GM21786 (cell line): Measurements from ENCODE around the gene CRYBG1.
"Not testable (repeated sequence)": the region's sequence is repeated elsewhere in the genome, so short reads cannot be mapped to it uniquely, and the experiment has no call there.

Experiments used
- ATAC-seq: cut with Tn5 transposase; IDR thresholded peaks from one replicate; pipeline ENCODE4 v1.9.1; 2021; ENCODE audit not compliant: unreplicated experiment

CRYBG1 gene

DNA sequence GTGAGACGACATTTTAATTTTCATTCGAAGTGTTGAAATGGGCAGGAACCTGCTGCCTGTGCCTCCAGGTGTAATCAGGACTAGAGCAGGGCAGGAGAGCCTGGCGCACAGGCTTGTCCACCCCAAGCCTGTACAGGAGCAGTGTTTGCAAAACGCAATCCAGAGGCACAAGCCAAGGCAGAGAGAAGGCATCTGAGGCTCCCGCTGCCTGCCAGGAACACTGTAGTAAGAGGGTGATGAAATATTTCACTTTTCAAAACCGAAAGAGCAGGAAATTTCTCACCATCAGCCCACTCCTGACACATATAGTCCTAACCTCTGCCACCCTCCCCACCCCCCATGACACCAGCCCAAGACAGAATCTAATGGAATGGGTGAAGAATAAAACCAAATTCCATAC, 136.3 kb downstream of the CRYBG1 start:
- ATAC-seq = no peak

DNA sequence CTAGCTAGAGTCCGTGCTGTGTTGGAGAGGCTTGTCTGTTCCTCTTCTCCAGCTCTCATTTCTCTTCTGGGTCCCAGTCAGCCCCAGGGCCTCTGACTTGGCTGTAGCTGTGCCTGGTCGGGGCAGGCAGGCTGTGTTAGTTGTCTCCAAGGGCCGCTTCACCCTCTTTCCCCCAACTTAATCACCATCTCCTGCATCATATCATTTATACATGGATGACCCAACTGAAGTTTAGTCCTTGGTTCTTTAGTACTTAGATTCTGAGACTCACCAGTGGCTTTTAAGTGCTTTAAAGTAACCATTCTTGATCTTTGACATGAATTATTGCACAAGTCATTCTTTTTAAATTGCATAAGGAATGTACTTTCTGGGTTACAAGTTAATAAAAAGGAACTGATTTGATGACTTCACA, 141.4 kb downstream of the CRYBG1 start:
- ATAC-seq = no peak

DNA sequence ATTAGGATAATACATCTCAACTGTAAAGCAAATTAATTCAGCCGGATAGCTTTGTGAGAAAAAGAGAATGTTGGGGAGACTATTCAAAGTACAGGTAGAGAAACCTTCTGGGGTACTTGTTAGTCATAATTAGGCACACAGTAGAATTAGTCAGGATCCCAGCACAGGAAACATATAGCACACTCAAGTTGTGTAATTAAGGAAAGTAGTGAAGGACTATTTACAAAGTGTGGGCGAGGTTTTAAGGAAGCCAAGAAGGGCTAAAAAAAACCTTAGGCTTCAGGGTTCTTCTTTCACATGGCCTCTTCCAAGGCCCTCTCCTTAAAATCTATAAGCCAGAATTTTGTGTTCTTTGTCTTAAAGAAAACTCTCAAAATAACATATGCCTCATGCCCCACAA, 142.0 kb downstream of the CRYBG1 start:
- no peak for ATAC-seq

DNA sequence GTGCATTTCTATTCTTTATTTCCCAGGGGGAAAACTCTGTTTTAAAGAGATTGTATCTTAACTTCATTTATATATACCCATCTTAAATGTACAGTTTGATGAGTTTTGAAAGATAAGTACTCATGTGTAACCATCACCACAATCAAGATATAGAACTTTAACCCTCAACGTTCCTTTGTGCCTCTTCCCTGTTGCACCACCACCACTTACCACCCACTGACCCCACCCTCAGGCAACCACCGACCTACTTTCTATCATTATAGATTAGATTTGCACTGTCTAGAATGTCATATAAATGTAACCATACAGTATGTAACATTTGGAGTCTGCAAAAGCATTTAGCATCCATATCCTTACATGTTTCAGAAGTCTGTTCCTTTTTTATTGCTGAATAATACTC, 147.8 kb downstream of the CRYBG1 start:
- ATAC-seq = no peak

DNA sequence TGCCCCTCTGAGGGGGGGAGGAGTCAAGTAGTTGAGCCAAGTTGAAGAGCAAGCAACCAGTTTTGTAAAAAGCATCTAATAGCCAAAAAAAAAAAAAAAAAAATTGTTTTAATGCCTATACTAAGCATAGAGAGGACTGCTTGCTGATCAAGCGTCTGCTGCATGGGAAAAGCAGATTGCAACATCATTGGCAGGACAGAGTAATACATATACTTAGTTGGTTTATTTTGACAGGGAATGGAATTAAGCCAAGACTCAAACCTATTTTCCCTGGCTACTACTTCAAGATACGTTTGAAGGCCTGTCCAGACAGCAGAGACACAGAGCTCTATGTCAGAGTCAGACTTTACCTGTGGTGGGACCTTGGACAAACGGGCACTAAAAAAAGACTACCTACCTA, 148.3 kb downstream of the CRYBG1 start:
- ATAC-seq = no peak

DNA sequence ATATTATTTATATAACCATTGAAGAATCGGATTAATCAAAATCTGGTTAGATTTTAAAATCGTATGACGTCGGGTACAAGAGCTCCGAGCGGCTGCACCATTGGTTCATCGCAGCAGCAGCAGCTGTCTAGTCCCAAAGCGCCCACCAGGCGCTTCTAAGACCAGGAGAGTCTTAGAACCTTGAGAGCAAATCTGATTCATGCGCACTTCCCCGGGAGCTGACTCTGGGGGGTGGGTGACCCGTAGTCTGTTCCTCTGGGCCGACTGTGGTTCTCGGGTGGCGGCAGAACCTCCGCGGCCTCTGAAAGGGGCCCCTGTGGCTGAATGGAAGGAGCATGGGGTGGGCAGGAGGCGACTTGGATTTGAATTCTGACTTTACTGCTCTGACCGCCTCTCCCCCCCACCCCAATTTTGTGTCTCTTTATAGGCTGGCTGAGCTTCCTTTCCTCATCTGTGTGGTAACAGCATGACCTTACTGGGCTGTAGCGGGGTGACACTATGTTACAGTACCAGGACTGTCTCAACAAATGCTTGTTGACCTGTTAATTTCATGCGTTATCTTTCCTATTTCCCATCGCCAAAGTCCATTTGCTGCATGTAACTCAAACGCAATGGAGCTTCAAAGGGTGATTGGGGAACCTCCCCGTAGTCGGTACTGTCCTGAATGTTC, 149.0 kb downstream of the CRYBG1 start:
- no peak for ATAC-seq

DNA sequence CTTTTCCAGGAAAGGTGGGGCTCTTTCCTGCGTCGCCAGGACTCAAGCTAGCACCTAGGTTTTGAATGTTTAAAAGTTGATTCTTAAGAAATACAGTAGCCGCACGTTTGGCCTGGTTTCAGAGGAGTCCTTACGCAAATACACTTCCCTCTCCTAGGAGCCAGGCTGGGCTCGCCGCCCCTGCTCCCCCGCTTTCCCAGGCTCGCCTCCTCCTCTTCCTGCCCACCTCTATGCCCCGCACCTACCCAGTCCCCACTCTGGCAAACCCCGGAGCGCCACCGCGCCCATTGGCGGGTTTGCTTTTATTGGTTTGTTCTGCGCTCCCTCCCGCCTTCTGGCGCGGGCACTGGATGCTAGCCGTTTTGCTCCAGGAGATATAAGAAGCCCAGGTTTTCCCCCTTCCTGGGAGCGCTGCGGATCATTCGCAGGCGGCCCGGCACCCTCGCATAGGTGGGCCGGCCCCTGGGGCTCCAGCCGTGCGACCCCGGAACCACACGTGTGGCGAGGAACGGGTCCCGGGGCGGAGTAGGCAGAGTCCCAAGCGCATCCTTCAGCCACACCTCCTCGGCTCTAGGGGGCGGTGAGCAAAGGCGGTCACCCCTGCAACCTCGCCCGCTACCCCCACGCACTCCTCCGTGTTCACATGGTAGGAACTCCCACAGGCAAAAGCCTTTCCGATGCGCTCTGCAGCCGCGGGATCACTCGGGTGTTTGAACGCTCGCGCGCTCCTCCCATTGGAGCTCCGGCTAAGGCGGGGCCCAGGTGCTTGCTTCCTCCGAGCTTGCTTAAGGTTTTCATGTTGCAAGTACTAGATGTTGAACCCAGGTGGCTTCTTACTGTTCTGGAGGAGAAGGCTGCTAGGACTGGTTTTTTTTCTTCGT, 149.8 kb downstream of the CRYBG1 start:
- ATAC-seq = peak; percentile 30

DNA sequence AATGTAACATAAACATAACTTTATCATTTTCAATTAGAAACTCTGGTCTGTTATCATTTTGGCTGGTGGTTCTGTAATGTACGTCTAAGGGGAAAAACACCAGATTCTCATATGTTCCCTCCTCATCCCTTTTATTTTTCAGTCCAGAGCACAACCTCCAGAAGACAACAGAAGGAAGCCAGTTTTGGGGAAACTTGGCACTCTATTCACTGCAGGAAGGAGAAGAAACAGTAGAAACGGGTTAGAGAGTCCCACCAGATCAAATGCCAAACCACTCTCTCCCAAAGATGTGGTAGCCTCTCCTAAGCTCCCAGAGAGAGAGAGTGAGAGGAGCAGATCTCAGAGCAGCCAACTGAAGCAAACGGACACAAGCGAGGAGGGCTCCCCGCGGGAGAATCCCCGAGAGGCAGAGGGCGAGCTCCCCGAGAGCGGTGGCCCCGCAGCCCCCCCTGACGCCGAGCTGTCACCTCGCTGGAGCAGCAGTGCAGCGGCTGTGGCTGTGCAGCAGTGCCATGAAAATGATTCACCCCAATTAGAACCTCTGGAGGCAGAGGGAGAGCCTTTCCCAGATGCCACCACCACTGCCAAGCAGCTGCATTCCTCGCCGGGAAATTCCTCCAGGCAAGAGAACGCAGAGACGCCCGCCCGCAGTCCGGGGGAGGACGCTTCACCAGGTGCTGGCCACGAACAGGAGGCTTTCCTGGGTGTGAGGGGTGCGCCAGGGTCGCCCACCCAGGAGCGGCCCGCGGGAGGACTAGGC, 151.0 kb downstream of the CRYBG1 start:
- peak; percentile 2 for ATAC-seq

DNA sequence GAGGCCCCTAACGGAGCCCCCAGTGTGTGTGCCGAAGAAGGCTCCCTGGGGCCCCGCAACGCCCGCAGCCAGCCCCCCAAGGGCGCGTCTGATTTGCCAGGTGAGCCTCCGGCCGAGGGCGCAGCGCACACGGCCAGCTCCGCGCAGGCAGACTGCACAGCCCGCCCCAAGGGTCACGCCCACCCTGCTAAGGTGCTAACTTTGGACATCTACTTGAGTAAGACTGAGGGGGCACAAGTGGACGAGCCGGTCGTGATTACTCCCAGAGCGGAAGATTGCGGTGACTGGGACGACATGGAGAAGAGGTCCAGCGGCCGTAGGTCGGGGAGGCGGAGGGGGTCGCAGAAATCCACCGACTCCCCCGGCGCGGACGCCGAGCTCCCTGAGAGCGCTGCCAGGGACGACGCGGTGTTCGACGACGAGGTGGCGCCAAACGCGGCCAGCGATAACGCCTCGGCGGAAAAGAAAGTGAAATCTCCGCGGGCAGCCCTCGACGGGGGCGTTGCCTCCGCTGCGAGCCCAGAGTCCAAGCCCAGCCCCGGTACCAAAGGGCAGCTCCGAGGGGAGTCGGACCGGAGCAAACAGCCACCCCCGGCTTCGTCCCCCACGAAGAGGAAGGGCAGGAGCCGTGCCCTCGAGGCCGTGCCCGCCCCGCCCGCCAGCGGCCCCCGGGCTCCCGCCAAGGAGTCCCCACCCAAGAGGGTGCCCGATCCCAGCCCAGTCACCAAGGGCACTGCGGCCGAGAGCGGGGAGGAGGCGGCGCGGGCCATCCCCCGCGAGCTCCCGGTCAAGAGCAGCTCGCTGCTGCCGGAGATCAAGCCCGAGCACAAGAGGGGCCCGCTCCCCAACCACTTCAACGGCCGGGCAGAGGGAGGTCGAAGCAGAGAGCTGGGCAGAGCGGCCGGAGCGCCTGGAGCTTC, 151.8 kb downstream of the CRYBG1 start:
- ATAC-seq = peak; percentile 54

DNA sequence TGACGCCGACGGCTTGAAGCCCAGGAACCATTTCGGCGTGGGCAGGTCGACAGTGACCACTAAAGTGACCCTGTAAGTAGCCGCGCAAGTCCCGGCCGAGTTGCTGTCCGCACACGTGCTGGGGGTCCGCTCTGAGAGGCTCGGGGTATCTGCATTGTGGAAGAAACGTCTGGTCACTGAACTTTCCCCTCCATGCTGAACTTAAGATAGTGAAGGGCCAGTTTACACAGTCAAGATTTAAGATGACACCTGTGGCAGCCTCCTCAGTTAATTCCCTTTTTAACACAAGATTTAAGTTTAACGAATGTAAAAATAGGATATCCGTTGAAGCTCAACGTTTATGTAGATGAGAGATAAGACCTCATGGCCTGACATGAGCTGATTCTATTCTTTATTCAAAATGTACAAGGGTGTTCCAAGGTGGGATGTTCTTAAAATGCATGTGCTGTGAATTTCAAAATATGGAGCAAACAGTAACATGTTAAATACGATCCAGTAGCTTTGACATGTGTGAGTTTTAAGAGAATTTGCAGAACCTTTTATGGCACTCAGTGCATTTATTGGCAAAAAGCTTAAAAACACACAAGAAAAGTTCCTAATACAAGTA, 152.6 kb downstream of the CRYBG1 start:
- no peak for ATAC-seq

DNA sequence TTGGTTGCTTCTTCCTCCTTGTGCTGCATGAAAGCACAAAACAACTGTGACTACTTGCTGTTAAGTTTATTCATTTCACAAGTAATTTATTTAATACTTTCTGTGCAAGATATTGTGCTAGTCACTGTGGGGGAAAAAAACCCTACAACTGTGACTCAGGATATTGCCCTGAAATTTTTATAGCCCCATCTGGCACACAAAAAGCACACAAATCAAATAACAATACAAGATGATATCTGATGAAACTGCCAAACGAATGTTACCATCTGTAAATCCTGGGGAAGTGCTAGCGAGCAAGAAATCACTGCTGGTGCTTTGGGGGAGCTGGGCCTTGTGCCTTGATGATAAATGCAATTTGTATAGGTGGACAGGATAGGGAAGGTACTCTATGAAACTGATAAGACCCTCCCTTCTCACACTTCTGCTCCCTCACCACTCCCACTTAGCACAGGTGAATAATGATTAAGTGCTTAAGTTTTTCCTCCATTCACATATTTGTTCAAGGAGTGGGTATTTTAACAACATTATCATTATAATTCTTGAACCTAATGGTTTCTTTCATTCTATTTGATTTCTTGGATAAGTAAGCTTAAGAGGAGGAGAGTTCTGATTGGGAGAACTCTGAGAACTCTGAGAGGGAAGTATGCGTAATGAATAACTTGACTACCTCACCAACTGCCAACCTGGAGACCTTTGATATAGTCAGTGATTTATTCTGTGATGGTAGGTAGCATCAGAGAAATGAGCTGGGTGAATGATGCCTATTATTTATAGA, 153.5 kb downstream of the CRYBG1 start:
- no peak for ATAC-seq

DNA sequence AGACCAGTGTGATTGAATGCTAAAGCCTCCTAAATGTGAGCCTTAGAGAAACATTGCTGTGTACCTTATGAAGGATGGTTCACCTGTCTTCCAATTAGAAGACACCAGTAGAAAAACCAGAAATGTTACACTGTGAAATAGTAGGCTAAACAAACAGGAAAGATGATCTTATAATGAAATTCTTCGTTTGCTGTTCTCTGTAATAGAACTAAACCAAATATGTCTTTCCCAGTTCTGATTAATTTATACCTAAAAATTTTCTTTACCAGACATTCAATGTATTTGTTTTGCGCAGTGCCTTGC, 154.0 kb downstream of the CRYBG1 start:
- ATAC-seq = no peak

DNA sequence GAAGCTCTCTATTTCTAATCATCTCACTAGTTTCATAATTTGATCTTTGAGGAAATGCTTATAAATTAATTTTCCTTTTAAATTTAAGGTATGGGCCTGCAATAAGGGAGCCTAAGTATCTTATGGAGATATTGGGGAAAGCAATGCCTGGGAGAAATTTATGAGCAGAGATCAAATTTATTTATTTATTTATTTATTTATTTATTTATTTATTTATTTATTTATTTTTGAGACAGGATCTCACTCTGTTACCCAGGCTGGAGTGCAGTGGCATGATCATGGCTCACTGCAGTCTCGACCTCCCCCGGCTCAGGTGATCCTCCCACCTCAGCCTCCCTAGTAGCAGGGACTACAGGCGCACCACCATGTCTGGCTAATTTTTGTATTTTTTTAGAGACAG, 155.1 kb downstream of the CRYBG1 start:
- not testable (repeated sequence) for ATAC-seq

DNA sequence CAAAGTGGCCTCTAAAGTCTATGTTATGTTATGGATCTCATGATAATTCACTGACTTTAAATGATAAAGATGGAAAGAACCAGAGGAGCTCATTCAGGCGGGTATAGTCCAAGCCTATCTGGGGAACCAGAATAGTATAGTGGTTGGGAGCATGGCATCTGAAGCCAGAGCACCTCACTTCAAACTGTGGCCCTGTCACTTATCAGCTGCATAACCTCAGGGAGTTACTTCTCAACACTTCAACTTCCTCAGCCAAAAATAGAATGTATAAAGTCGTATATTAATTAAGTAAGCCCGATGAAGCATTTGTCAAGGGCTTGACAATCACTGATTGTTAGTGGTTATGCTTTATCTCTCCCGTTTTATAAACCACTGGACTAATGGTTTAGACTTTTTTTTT, 156.1 kb downstream of the CRYBG1 start:
- ATAC-seq = no peak

DNA sequence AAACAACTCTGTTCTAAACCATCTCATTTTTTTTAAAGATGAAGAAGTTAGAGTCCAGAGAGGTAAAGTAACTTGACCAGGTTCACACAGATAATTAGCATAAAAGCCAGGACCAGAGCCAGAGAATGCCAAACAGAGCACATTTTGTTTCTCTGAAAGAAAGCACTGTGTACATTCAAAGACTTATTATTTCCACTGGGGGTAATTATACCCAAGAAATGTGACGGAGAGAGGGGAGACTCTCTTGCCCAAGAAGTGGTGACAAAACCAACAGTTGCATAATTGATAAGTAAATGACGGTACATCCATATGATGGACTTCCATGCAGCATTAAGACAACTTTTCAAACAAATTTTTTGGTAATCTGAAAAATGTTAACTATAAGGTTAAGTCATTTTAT, 157.2 kb downstream of the CRYBG1 start:
- no peak for ATAC-seq

DNA sequence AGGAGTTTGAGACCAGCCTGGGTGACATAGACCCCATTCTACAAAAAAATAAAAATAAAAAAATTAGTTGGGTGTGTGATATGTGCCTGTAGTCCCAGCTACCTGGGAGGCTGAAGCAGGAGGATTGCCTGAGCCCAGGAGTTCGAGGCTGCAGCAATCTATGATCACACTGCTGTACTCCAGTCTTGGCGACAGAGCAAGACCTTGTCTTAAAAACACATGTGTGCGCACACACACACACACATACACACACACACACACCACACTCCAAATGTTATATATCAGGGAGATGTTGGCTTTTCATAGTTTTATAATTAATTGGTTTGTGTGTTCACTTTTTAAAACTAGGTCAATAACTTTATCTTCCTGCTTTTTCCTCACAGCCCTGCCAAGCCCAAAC, 158.2 kb downstream of the CRYBG1 start:
- ATAC-seq = no peak

DNA sequence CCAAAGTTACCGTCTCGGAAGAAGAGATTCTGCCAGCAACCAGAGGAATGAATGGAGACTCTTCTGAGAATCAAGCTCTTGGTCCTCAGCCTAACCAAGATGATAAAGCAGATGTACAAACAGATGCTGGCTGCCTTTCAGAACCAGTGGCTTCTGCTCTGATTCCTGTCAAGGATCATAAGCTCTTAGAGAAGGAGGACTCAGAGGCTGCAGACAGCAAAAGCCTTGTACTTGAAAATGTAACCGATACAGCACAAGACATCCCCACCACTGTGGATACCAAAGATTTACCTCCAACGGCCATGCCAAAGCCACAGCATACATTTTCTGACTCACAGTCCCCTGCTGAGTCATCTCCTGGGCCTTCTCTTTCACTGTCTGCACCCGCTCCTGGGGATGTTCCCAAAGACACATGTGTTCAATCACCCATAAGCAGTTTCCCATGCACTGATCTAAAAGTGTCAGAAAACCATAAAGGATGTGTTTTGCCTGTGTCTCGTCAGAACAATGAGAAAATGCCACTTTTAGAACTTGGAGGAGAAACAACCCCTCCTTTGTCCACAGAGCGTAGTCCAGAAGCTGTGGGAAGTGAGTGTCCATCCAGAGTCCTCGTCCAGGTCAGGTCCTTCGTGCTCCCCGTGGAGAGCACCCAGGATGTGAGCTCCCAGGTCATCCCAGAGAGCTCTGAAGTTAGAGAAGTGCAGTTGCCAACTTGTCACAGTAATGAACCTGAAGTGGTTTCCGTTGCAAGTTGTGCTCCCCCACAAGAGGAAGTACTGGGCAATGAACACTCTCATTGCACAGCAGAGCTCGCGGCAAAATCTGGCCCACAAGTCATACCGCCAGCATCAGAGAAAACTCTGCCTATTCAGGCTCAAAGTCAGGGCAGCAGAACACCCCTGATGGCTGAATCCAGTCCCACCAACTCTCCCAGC, 159.2 kb downstream of the CRYBG1 start:
- ATAC-seq = peak; percentile 50

DNA sequence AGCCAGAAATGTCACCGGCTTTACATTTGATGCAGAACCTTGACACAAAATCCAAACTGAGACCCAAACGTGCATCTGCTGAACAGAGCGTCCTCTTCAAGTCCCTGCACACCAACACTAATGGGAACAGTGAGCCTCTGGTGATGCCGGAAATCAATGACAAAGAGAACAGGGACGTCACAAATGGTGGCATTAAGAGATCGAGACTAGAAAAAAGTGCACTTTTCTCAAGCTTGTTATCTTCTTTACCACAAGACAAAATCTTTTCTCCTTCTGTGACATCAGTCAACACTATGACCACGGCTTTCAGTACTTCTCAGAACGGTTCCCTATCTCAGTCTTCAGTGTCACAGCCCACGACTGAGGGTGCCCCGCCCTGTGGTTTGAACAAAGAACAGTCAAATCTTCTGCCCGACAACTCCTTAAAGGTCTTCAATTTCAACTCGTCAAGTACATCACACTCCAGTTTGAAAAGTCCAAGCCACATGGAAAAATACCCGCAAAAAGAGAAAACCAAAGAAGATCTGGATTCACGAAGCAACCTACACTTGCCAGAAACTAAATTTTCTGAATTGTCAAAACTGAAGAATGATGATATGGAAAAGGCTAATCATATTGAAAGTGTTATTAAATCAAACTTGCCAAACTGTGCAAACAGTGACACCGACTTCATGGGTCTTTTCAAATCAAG, 160.3 kb downstream of the CRYBG1 start:
- peak; percentile 57 for ATAC-seq
